ENCODE measurements around the gene ZNF687.
"Not testable (repeated sequence)": the region's sequence is repeated elsewhere in the genome, so short reads cannot be mapped to it uniquely, and the experiment has no call there.

ZNF687 gene

GRCh38 chr1:151281969-151282882 lies at the start of gene ZNF687:
ZNF687 (plus strand) TSS chr1:151282299; CDS start chr1:151286292, 3,993 bp downstream.
- peak; percentile 100 for DNase-seq (ENCODE audit: low read depth)

GRCh38 chr1:151235235-151235634 lies 46.9 kb upstream of the ZNF687 start:
- DNase-seq (ENCODE audit: low read depth), result no peak

GRCh38 chr1:151237678-151238466 lies 44.2 kb upstream of the ZNF687 start:
- DNase-seq (ENCODE audit: low read depth), result no peak

- DNase-seq (ENCODE audit: low read depth), result peak; percentile 60
These were observed 43.7 kb upstream of the ZNF687 start for GRCh38 chr1:151238467-151238739.

- DNase-seq (ENCODE audit: low read depth), result no peak
These were observed 39.7 kb upstream of the ZNF687 start for GRCh38 chr1:151242442-151242841.

GRCh38 chr1:151243683-151244216 lies 38.3 kb upstream of the ZNF687 start:
- DNase-seq (ENCODE audit: low read depth), result no peak

- no peak for DNase-seq (ENCODE audit: low read depth)
These were observed 35.3 kb upstream of the ZNF687 start for GRCh38 chr1:151246786-151247185.

GRCh38 chr1:151251656-151252470 lies 30.2 kb upstream of the ZNF687 start:
- DNase-seq (ENCODE audit: low read depth), result peak; percentile 44

GRCh38 chr1:151254217-151255213 lies 27.6 kb upstream of the ZNF687 start, which contains the start of gene PSMD4:
PSMD4 (plus strand) TSS chr1:151254734; CDS start chr1:151254783, 49 bp downstream.
- DNase-seq (ENCODE audit: low read depth), result peak; percentile 86

GRCh38 chr1:151255381-151255780 lies 26.7 kb upstream of the ZNF687 start:
- DNase-seq (ENCODE audit: low read depth), result no peak

- DNase-seq (ENCODE audit: low read depth), result no peak
These were observed 22.7 kb upstream of the ZNF687 start for GRCh38 chr1:151259351-151259750.

- no peak for DNase-seq (ENCODE audit: low read depth)
These were observed 16.5 kb upstream of the ZNF687 start for GRCh38 chr1:151265446-151266236.

GRCh38 chr1:151266315-151266714 lies 15.8 kb upstream of the ZNF687 start:
- no peak for DNase-seq (ENCODE audit: low read depth)

- no peak for DNase-seq (ENCODE audit: low read depth)
These were observed 15.3 kb upstream of the ZNF687 start for GRCh38 chr1:151266821-151267220.

GRCh38 chr1:151267760-151268159 lies 14.3 kb upstream of the ZNF687 start:
- no peak for DNase-seq (ENCODE audit: low read depth)

GRCh38 chr1:151273924-151274466 lies 8.1 kb upstream of the ZNF687 start:
- no peak for DNase-seq (ENCODE audit: low read depth)

GRCh38 chr1:151275341-151275740 lies 6.8 kb upstream of the ZNF687 start:
- not testable (repeated sequence) for DNase-seq (ENCODE audit: low read depth)

- DNase-seq (ENCODE audit: low read depth), result no peak
These were observed 4.8 kb upstream of the ZNF687 start for GRCh38 chr1:151277249-151277648.

GRCh38 chr1:151281225-151281968 lies 702 bp upstream of the ZNF687 start:
- DNase-seq (ENCODE audit: low read depth), result peak; percentile 76
